ENCODE results near the gene MALL. TPM values are rescaled to one million over a fixed set of nuclear protein-coding genes. Genes with fewer than 3 reads are reported as not detected.

The MALL gene
- total and polyA plus RNA-seq, 2 of the 13 experiments (the other 11 are each of a cell fraction or from before 2014, with no cell fraction given): not detected

- TF ChIP-seq SMC3 (IDR thresholded peaks at IDR 0.05; ENCODE audit: low read length): peak; percentile 69; the same call in 1 of the 2 replicates
- TF ChIP-seq NONO (IDR thresholded peaks at IDR 0.05): no peak
- no peak for TF ChIP-seq NONO (CRISPR knock-in tag; conservative IDR thresholded peaks at IDR 0.05)
- TF ChIP-seq EHMT2 (IDR thresholded peaks at IDR 0.05; ENCODE audit: borderline replicate concordance, low read depth, low read length): no peak
- TF ChIP-seq ATF4 (CRISPR knock-in tag; IDR thresholded peaks at IDR 0.05): no peak
- no peak for TF ChIP-seq GMEB1 (CRISPR knock-in tag; IDR thresholded peaks at IDR 0.05; ENCODE audit: borderline replicate concordance)
- TF ChIP-seq ZNF598 (CRISPR knock-in tag; IDR thresholded peaks at IDR 0.05; ENCODE audit: borderline replicate concordance): peak; percentile 37; the same call in 1 of the 2 replicates
- TF ChIP-seq ASH2L (IDR thresholded peaks at IDR 0.05; ENCODE audit: insufficient read length, low read depth, low read length): no peak
- no peak for TF ChIP-seq TRIM24 (CRISPR knock-in tag; IDR thresholded peaks at IDR 0.05)
- peak; percentile 59 for TF ChIP-seq HNF4A (CRISPR knock-in tag; IDR thresholded peaks at IDR 0.05)
- TF ChIP-seq ZSCAN31 (CRISPR knock-in tag; IDR thresholded peaks at IDR 0.05; ENCODE audit: low read depth): 0 out of 2 replicates have a peak, but pooled peaks have one; percentile 25
- TF ChIP-seq GATAD1 (CRISPR knock-in tag; IDR thresholded peaks at IDR 0.05): 0 out of 2 replicates have a peak, but pooled peaks have one; percentile 13
- peak; percentile 54 for TF ChIP-seq SALL1 (CRISPR knock-in tag; IDR thresholded peaks at IDR 0.05)
- 0 out of 2 replicates have a peak, but pooled peaks have one; percentile 27 for TF ChIP-seq ZNF274 (CRISPR knock-in tag; IDR thresholded peaks at IDR 0.05)
- no peak for TF ChIP-seq ZNF615 (CRISPR knock-in tag; IDR thresholded peaks at IDR 0.05; ENCODE audit: borderline replicate concordance)
- no peak for TF ChIP-seq NR1H2 (CRISPR knock-in tag; IDR thresholded peaks at IDR 0.05; ENCODE audit: borderline replicate concordance, low read depth)
- peak; percentile 41; the same call in 1 of the 2 replicates for TF ChIP-seq ZNF839 (CRISPR knock-in tag; IDR thresholded peaks at IDR 0.05; ENCODE audit: borderline replicate concordance)
- TF ChIP-seq ZNF550 (CRISPR knock-in tag; IDR thresholded peaks at IDR 0.05; ENCODE audit: borderline replicate concordance): peak; percentile 81; the same call in 1 of the 2 replicates
- TF ChIP-seq NR2F6 (IDR thresholded peaks at IDR 0.05): no peak
- TF ChIP-seq NR2F6 (CRISPR knock-in tag; IDR thresholded peaks at IDR 0.05): 0 out of 2 replicates have a peak, but pooled peaks have one; percentile 2
- TF ChIP-seq, protein P1, sequence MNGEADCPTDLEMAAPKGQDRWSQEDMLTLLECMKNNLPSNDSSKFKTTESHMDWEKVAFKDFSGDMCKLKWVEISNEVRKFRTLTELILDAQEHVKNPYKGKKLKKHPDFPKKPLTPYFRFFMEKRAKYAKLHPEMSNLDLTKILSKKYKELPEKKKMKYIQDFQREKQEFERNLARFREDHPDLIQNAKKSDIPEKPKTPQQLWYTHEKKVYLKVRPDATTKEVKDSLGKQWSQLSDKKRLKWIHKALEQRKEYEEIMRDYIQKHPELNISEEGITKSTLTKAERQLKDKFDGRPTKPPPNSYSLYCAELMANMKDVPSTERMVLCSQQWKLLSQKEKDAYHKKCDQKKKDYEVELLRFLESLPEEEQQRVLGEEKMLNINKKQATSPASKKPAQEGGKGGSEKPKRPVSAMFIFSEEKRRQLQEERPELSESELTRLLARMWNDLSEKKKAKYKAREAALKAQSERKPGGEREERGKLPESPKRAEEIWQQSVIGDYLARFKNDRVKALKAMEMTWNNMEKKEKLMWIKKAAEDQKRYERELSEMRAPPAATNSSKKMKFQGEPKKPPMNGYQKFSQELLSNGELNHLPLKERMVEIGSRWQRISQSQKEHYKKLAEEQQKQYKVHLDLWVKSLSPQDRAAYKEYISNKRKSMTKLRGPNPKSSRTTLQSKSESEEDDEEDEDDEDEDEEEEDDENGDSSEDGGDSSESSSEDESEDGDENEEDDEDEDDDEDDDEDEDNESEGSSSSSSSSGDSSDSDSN (CRISPR knock-in tag; IDR thresholded peaks at IDR 0.05): peak; percentile 50
- no peak for TF ChIP-seq TCF12 (IDR thresholded peaks at IDR 0.05)
- TF ChIP-seq TCF12 (CRISPR knock-in tag; IDR thresholded peaks at IDR 0.05): no peak
- TF ChIP-seq JUND (CRISPR knock-in tag; IDR thresholded peaks at IDR 0.05): no peak
- no peak for TF ChIP-seq ZNF362 (CRISPR knock-in tag; IDR thresholded peaks at IDR 0.05; ENCODE audit: borderline replicate concordance)
Observed at GRCh38 chr2:110113961-110114591, 1.5 kb downstream of the MALL start (continued).
